ENCODE measurements around the gene LNX2.

Gene LNX2

DNA sequence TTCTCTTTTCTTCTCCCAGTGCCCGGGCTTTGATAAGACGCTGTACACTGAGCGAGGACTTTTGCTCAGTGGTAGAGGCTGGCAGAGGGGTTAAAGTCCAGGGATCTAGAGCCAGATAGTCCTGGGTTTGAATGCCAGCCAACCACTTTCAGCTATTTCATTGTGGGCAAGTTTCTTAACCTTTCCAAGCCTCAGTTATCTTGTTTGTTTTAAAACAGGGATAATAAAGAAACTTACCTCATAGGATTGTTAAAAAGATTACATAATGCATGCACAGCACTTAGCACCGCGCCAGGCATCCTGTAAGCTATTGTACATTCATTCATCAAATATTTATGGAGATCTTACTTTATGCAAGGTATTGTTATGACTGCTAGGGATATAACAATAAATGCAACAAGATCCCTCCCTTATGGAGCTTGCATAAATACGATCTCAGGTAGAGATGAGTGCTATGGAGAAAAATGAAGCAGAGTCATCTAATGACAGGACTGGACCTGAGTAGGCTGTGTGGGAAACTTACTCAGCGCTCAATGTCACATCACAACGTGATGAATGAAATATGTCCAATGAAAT is 70.8 kb downstream of the LNX2 start:
- no peaks in the 10 kb centered on the region for H3K79me2 ChIP-seq (ENCODE audit: insufficient read depth, low read length)
- peaks cover 55% of the 10 kb centered on the region for H3K36me3 ChIP-seq (ENCODE audit: insufficient read depth, low read length)
- TF ChIP-seq, protein P1, sequence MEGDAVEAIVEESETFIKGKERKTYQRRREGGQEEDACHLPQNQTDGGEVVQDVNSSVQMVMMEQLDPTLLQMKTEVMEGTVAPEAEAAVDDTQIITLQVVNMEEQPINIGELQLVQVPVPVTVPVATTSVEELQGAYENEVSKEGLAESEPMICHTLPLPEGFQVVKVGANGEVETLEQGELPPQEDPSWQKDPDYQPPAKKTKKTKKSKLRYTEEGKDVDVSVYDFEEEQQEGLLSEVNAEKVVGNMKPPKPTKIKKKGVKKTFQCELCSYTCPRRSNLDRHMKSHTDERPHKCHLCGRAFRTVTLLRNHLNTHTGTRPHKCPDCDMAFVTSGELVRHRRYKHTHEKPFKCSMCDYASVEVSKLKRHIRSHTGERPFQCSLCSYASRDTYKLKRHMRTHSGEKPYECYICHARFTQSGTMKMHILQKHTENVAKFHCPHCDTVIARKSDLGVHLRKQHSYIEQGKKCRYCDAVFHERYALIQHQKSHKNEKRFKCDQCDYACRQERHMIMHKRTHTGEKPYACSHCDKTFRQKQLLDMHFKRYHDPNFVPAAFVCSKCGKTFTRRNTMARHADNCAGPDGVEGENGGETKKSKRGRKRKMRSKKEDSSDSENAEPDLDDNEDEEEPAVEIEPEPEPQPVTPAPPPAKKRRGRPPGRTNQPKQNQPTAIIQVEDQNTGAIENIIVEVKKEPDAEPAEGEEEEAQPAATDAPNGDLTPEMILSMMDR (IDR thresholded peaks at IDR 0.05; ENCODE audit: borderline replicate concordance, extremely low read depth, low read length, poor library complexity, severe bottlenecking): no peak
- no peak for TF ChIP-seq EZH2 (IDR thresholded peaks at IDR 0.05; ENCODE audit: borderline replicate concordance, low read depth, low read length, severe bottlenecking)
- no peak overlapping the region for H3K9ac ChIP-seq (ENCODE audit: low read depth, low read length)
- no peak for ATAC-seq (ENCODE audit: insufficient read depth, low read depth)
- H3K9me3 ChIP-seq (ENCODE audit: insufficient read depth, low read length, severe bottlenecking): no peaks in the 10 kb centered on the region
- H3K4me1 ChIP-seq (ENCODE audit: insufficient read depth, low read length): no peaks in the 10 kb centered on the region
- H4K20me1 ChIP-seq (ENCODE audit: insufficient read depth, low read length): no peaks in the 10 kb centered on the region
- DNase-seq: no peak
- no peak overlapping the region for H3K27ac ChIP-seq (ENCODE audit: low read length)
- no peak overlapping the region for H3K4me2 ChIP-seq (ENCODE audit: insufficient read depth, low read length)
- H3K4me3 ChIP-seq (ENCODE audit: low read depth in 1 of 2, low read length in 2 of 2): no peak overlapping the region
- H3K27me3 ChIP-seq (ENCODE audit: insufficient read depth, low read length, poor library complexity): no peaks in the 10 kb centered on the region
- no peak overlapping the region for H2AFZ ChIP-seq (ENCODE audit: low read depth, low read length)

DNA sequence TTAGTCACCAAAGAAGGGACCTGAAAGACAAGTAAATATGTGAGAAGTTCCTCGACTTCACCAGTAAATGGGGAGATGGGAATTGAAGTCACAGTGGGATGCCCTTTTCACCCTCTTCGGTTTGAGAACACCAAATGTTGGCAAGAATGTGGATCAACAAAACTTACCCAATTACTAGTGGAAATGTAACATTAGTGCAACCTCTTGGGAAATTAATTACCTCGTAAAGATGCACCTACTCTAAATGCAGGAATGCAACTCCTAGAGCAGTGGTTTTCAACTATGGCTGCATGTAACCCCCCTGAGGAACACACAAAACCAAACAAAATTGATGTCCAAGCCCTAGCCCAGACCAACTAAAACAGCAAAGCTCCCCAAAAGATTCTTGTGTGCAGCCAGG is 78.1 kb downstream of the LNX2 start:
- Histone ChIP-seq H3K27ac (ENCODE audit: low read length) (no peak overlapping the region), H3K27me3 (ENCODE audit: insufficient read depth, low read length, poor library complexity) (no peaks in the 10 kb centered on the region), H4K20me1 (ENCODE audit: insufficient read depth, low read length) (no peaks in the 10 kb centered on the region), H3K4me2 (ENCODE audit: insufficient read depth, low read length) (no peak overlapping the region), H3K4me3 (ENCODE audit: low read depth in 1 of 2, low read length in 2 of 2) (no peak overlapping the region), H3K36me3 (ENCODE audit: insufficient read depth, low read length) (no peaks in the 10 kb centered on the region), H3K4me1 (ENCODE audit: insufficient read depth, low read length) (no peaks in the 10 kb centered on the region), H3K79me2 (ENCODE audit: insufficient read depth, low read length) (no peaks in the 10 kb centered on the region), H3K9me3 (ENCODE audit: insufficient read depth, low read length, severe bottlenecking) (no peaks in the 10 kb centered on the region), H3K9ac (ENCODE audit: low read depth, low read length) (no peak overlapping the region), H2AFZ (ENCODE audit: low read depth, low read length) (no peak overlapping the region)
- ATAC-seq (ENCODE audit: insufficient read depth, low read depth) (no peak), DNase-seq (no peak)
- TF ChIP-seq, protein P1 (IDR thresholded peaks at IDR 0.05; ENCODE audit: borderline replicate concordance, extremely low read depth, low read length, poor library complexity, severe bottlenecking): no peak
- no peak for TF ChIP-seq EZH2 (IDR thresholded peaks at IDR 0.05; ENCODE audit: borderline replicate concordance, low read depth, low read length, severe bottlenecking)

DNA sequence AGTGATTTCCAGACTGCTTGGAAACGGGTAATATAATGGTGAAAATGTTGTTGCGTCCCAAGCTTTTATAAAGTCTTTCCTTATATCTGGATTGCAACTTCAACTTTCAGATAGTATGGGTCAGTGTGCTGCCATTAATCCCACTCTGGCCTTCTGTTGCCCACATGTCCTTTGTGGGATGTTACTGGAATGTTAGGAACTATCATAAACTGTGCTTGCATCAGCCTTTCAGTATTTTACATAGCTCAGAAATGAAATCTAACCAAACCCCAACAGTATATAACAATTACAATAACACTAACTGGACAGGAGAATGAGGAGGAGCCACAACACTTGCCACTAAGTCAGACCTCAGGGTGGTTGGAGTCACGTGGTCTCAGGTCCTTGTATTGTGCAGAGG is 78.9 kb downstream of the LNX2 start:
- no peaks in the 10 kb centered on the region for H3K9me3 ChIP-seq (ENCODE audit: insufficient read depth, low read length, severe bottlenecking)
- H3K4me3 ChIP-seq (ENCODE audit: low read depth in 1 of 2, low read length in 2 of 2): no peak overlapping the region
- H3K4me2 ChIP-seq (ENCODE audit: insufficient read depth, low read length): no peak overlapping the region
- H2AFZ ChIP-seq (ENCODE audit: low read depth, low read length): no peak overlapping the region
- no peak for ATAC-seq (ENCODE audit: insufficient read depth, low read depth)
- no peak for DNase-seq
- H3K27me3 ChIP-seq (ENCODE audit: insufficient read depth, low read length, poor library complexity): no peaks in the 10 kb centered on the region
- H3K9ac ChIP-seq (ENCODE audit: low read depth, low read length): no peak overlapping the region
- no peaks in the 10 kb centered on the region for H3K36me3 ChIP-seq (ENCODE audit: insufficient read depth, low read length)
- no peak overlapping the region for H3K27ac ChIP-seq (ENCODE audit: low read length)
- H3K4me1 ChIP-seq (ENCODE audit: insufficient read depth, low read length): no peaks in the 10 kb centered on the region
- H3K79me2 ChIP-seq (ENCODE audit: insufficient read depth, low read length): no peaks in the 10 kb centered on the region
- no peak for TF ChIP-seq EZH2 (IDR thresholded peaks at IDR 0.05; ENCODE audit: borderline replicate concordance, low read depth, low read length, severe bottlenecking)
- TF ChIP-seq, protein P1 (IDR thresholded peaks at IDR 0.05; ENCODE audit: borderline replicate concordance, extremely low read depth, low read length, poor library complexity, severe bottlenecking): no peak
- H4K20me1 ChIP-seq (ENCODE audit: insufficient read depth, low read length): no peaks in the 10 kb centered on the region
